Stimulated activated CD4-positive, alpha-beta T cell treated with anti-CD3 and anti-CD28 coated beads, Interleukin-2, amount 100 ng/mL, for 4 hours (primary cell): ENCODE data around the gene GRN.
A peak's percentile ranks its signal among the peaks of the same experiment; 100 is the strongest.
"Not testable (repeated sequence)": the region's sequence is repeated elsewhere in the genome, so short reads cannot be mapped to it uniquely, and the experiment has no call there.

ENCODE experiments used
- DNase-seq: peaks from one replicate; pipeline ENCODE4 v3.0.0-alpha.2; 2020; ENCODE audit warnings: low read depth

GRN gene

DNA sequence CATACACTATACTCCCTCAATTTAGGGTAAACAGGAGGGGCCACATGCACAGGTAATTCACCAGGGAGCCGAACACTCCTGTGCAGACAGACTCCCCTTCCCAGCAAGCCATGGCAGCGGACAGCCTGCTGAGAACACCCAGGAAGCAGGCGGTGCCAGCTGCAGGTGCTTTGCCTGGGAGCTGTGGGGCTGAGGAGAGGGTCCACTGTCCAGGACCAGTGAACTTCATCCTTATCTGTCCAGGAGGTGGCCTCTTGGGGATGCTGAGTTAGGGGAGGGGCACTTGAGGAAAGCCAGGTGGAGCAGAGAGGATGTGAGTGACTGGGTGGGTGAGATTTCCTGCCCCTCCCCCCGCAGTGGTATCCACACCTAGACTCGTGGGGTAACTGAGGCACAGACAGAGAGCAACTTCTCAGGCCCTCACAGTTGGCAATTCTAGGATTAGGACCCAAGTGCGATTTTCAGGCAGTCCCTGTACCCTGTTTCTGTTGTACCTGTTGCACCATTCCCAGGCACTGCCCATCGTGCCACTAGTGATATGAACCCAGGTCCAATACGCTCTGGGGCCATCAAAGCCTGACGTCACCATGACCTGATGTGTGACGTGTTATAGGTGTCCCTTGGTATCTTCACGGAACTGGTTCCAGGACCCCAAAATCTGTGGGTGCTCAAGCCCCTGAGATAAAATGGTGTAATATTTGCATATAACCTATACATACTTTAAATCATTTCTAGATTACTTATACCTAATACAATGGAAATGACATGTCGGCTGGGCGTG, 1.2 kb downstream of the GRN start:
- no peak for DNase-seq

DNA sequence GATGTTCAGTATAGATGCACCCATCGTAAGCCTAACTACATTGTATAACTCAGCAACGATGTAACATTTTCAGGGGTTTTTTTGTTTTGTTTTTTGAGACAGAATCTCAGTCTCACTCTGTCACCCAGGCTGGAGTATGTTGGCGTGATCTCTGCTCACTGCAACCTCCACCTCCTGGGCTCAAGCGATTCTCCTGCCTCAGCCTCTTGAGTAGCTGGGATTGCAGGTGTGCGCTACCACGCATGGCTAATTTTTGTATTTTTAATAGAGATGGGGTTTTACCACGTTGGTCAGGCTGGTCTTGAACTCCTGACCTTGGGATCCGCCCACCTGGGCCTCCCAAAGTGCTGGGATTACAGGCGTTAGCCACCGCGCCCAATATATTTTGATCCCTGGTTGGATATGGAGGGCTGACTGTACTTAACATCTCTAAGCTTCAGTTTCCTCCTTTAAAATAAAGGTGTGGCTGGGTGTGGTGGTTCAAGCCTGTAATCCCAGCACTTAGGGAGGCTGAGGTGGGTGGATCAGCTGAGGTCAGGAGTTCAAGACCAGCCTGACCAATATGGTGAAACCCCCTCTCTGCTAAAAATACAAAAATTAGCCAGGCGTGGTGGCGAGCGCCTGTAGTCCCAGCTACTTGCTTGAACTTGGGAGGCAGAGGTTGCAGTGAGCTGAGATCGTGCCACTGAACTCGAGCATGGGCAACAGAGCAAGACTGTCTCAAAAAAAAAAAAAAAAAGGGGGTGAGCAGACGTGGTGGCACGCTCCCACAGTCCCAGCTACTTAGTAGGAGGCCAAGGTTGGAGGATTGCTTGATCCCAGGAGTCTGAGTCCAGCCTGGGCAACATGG, 2.3 kb downstream of the GRN start:
- not testable (repeated sequence) for DNase-seq

DNA sequence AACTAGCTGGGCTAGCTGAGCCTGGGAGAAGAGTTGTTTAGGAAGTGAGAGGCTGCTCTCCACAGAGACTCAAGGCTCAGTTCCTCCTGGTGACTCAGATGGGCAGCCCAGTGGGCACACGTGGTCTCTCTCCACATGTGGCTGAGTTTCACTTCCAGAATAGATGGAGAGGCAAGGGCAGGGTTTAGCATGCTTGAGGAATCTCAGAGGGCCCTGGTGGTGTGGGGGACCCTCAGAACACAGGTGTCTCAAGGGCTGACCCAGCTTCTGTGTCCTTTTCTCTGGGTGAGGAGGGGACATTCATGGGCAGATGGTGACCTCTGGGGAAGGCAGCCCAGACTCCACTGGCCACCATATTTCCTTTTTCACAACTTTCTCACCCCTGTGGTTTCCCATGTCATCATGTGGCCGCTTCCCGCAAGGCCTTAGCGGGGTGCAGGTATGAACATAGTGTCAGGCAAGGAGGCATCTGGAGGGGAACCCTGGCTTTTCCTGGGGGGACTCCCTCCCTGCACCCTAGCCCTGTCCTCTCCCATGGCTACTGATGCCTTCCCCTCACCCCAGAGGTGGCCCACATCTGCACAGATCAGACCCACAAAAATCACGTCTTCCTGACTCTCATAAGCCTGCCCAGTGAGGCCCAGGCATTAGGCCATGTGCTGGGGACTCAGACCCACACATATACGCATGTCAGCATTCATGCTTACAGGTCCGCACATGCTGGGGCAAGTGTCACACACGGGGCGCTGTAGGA, 3.3 kb downstream of the GRN start:
- DNase-seq: no peak

DNA sequence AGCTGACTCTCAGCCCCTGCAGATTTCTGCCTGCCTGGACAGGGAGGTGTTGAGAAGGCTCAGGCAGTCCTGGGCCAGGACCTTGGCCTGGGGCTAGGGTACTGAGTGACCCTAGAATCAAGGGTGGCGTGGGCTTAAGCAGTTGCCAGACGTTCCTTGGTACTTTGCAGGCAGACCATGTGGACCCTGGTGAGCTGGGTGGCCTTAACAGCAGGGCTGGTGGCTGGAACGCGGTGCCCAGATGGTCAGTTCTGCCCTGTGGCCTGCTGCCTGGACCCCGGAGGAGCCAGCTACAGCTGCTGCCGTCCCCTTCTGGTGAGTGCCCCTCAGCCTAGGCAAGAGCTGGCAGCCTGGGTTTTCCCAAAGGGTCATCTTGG, 3.9 kb downstream of the GRN start:
- DNase-seq: no peak

DNA sequence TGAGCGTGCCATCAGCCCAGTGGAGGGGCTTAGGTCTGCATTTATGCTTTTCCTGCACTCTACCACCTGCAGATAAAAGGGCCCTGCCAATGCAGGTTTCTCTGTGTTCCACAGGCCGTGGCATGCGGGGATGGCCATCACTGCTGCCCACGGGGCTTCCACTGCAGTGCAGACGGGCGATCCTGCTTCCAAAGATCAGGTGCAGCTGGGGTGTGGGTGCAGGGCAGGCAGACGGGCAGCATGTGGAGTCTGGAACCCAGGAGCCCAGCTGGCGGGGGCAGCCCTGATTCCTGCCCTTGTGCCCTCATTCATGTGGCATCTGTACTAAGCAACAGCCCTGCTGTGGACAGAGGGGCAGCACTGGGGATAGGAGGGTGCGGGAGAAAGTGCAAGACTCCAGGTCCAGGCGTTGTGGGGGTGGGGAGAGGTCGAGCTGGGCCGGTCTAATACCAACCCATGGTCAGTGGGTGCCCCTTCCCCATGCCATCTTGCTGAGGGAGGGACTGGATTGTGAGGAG, 4.5 kb downstream of the GRN start:
- no peak for DNase-seq

DNA sequence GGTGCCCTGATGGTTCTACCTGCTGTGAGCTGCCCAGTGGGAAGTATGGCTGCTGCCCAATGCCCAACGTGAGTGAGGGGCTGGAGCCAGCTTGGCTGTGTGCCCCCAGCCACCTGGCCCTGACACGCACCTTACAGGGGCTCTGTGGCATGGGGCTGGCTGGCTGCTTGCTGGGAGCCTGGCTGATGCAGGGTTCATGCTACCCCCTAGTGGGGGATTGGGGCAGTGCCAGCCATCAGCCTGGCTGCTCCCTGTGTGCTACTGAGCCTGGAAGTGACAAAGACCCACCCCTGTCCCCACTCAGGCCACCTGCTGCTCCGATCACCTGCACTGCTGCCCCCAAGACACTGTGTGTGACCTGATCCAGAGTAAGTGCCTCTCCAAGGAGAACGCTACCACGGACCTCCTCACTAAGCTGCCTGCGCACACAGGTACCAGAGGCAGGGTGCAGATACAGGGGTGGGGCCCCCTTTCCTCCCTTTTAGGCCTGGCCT, 5.7 kb downstream of the GRN start:
- peak; percentile 66 for DNase-seq

DNA sequence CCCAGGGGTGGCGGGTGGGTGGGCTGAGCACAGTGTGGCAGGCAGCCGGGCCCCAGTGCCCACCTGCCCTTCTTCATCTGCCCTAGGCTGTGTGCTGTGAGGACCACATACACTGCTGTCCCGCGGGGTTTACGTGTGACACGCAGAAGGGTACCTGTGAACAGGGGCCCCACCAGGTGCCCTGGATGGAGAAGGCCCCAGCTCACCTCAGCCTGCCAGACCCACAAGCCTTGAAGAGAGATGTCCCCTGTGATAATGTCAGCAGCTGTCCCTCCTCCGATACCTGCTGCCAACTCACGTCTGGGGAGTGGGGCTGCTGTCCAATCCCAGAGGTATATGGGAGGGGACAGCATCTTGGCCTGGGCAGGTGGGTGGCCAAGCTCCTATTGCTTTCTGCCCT, 6.4 kb downstream of the GRN start:
- DNase-seq: no peak

DNA sequence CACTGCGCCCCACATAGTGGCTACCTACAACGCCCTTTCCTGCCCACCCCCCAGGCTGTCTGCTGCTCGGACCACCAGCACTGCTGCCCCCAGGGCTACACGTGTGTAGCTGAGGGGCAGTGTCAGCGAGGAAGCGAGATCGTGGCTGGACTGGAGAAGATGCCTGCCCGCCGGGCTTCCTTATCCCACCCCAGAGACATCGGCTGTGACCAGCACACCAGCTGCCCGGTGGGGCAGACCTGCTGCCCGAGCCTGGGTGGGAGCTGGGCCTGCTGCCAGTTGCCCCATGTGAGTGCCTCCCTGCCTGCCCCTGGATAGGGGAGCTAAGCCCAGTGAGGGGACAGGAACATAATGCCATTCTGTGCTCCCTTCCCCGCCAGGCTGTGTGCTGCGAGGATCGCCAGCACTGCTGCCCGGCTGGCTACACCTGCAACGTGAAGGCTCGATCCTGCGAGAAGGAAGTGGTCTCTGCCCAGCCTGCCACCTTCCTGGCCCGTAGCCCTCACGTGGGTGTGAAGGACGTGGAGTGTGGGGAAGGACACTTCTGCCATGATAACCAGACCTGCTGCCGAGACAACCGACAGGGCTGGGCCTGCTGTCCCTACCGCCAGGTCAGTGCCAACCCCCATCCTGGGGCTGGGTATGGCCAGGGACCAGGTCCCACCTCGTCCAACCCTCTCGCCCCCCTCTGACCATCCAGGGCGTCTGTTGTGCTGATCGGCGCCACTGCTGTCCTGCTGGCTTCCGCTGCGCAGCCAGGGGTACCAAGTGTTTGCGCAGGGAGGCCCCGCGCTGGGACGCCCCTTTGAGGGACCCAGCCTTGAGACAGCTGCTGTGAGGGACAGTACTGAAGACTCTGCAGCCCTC, 7.1 kb downstream of the GRN start:
- no peak for DNase-seq

DNA sequence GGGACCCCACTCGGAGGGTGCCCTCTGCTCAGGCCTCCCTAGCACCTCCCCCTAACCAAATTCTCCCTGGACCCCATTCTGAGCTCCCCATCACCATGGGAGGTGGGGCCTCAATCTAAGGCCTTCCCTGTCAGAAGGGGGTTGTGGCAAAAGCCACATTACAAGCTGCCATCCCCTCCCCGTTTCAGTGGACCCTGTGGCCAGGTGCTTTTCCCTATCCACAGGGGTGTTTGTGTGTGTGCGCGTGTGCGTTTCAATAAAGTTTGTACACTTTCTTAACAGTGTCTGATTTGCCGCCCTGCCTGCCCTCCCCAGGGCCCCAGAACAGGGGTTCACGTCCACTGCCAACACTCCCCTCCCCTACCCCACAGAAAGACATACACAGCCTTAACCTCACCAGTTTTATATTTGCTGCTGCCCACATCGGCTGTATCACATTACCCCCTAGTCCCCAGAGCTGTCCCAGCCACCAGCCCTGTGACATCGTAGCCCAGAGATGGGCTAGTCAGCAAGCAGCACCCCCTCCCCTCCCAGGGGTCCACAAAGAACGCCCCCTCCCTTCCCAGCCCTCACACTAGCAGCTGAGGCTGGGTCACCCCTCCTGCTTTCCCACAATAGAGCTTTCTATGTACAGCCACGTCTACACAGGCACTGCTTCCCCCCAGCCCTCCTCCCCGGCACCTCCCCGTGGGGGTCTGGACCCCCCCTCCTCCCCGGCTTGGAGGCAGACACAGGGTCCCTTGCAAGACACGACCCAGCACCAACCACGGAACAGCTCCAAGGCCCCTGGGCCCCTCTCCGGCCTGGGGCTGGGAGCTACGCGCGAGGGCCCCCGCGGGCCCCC, 7.9 kb downstream of the GRN start:
- no peak for DNase-seq

DNA sequence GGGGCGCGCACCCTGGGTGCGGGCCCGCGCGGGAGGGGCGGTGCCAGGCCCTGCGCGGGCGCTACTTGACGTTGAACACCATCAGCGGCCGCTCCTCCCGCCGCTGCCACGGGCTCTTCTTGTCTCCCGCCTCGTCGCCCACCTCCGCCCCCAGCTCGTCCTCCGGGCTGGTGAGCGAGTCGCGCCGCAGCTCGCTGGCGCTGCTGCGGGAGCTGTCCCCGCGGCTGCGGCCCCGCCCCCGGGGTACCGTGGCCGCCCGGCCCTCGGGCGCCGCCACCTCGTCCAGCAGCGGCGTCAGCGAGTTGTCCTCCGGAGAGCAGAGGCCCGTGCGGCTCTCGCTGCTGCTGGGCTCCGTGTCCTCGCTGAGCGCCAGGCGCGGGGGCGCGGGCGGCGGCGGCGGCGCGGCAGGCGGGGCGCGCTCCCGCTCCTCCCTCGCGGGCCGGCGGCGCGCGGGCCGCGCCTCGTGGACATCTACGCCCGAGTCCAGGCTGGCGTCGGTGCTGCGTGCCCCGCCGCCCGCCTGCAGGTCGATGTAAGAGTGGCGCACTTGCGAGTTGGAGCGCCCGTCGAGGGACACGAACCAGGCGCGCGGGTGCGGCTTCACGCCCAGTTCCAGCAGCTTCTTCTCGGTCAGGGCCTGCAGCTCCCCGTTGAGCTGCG, 8.7 kb downstream of the GRN start:
- no peak for DNase-seq

DNA sequence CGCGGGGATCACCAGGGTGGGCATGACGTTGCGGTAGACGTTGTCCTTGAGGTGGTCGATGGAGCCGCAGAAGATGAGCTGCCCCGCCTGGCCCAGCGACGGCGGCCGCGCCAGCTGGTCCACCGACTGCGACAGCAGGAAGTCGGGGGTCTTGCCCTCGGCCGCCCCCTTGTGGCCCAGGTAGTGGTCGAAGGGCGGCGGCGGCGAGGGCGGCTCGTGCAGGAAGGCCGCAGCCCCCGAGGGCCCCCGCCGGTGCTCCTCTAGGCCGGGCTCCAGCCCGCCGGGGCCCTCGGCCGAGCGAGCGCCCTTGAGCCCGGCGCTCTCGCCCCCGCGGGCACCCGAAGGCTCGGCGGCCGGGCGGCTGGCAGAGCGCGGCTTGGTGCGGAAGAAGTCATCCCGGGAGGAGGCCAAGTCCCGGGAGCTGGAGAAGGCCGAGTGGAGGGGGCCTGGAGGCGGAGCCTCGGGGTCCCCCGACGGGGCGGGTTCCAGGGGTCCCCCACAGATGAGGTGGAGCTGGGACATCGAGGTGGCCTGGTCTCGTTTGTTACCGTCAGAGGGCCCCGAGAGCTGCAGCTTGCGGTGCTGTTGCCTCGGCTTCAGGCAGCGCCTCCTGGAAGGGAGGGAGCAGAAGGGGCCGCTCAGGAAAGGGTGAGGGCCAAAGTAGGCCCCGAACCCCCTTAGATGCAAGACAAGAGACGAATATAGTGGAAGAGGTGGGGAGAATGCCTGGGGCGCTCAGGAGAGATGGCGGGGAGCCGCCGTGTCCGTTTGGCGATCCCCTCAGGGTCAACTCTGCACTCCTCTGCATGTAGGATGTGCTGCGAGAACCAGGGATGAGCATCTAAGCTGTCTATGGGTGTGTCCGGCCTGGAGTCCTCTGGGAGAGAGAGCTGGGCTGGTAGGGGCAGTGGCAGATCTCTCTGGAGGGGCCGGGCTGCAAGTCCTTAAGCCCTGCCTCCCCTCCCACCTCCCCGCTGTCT, 9.8 kb downstream of the GRN start:
- peak; percentile 48 for DNase-seq

DNA sequence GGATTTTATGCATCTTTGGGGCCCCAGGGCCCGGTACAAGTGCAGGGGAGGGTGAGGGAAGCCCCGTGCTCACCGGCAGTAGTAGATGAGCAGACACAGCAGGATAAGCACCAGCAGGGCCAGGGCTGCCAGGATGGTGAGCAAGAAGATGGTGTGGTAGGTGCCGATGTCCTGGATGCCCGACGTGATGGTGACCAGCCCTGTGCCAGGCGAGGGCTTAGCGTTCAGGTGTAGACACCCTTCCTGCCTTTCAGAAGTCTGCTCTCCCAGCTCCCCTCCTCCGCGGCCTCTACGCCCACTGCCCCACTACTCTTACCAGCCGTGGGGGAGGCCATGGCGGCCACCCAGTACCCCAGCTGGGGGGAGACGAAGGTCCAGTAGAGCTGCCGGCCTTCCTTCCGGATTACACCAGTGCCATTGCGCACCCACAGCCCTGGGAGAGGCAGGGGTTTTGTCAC, 10.6 kb downstream of the GRN start:
- DNase-seq: no peak

DNA sequence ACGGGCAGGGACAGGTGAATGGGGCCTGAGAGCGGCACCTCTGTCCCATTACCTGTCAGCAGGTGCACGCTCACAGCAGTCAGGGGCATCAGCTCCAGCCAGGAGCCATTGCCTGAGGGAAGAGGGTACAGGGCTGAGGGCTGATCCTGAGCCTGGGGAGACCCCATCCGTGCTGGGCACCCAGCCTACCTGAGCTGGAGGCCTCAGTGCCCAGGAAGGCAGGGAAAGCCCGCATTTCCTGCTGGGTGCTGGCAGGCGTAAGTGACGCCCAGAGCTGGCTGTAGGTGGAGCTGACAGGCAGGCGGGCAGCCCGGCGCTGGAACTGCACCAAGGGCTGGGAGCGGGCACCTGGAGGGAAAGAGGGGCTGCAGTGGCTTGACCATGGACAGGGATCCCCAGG, 11.1 kb downstream of the GRN start:
- DNase-seq: no peak

DNA sequence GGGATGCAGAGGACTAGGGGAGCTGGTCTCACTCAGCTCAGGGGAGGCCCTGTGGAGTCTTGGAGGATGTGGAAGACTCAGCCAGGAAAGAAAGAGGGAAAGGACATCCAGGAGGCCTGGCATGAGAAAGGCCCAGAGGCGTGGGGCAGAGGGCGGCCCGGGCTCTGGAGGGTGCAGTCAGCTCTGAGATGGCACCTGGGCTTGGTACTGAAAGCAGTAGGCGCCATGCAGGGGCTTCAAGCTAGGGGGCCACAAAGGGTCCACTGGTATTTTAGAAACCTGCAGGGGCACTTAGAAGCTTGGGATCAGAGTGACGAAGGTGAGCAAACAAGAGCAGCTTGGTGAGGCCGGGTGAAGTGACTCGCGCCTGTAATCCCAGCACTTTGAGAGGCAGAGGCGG, 13.0 kb downstream of the GRN start:
- no peak for DNase-seq

DNA sequence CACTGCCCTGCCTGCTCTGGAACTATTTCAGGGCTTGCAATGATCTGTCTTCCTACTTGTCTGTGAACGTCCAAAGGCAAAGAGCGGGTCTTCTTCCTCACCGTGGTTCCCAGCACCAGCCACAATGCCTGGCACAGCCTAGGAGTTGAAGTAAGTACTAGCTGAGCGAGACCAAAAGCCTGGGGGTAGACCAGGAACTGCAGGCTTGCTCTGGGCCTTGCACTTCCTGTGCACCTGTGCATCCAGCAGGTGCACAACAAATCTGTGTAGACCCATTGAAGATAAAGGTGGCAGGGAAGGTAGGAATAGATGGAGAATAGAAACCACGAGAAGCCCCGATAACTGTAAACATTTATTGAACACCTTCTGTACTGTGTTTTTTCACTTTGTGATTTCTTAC, 13.9 kb downstream of the GRN start:
- DNase-seq: no peak

DNA sequence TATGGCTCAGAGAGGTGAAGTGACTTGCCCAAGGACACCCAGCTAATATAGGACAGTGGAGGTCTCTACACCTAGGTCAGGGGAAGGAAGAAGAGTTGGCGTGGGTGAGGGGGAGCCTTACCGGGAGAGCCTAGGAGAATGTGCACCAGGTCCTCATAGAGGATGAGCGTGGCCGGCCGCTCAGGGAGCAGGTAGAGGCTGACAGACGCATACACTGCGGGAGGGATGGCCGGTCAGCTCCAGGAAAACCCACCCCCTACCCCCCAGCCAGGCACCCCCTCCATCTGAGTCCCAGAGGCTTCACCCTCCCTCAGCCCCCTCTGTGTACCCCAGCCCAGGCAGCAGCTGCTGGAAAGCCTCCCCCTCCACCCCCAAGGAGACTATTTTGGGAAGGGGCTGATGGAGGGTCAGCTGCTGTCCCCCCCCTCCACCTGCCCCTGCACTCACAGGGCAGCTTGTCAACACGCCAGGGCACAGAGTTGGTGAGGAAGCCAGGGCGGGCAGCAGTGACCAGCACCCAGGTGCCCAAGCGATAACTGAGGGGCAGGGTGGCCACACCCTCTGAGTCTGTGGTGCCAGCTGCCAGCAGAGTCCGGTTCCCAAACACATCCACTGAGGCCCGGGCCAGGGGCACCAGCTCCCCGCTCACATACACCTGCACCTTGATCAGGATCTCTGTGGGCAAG, 14.5 kb downstream of the GRN start:
- DNase-seq: no peak

DNA sequence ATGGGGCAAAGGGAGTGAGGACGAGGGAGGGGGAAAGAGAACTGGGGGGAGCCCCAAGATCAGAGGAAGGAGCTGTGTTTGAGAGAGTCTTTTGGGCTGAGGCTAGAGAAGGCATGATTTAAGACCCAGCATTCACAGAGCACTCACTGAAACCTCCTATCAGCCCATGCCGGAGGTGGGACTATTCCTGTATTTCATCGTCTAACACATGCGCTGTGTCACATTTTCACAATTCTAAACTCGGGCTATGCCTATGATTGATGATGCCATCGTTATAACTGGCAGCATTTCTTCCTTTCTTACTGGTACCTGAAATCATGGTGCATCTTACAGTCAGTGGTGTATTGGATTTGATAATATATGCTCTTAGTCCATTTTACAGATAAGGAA, 15.0 kb downstream of the GRN start:
- no peak for DNase-seq

DNA sequence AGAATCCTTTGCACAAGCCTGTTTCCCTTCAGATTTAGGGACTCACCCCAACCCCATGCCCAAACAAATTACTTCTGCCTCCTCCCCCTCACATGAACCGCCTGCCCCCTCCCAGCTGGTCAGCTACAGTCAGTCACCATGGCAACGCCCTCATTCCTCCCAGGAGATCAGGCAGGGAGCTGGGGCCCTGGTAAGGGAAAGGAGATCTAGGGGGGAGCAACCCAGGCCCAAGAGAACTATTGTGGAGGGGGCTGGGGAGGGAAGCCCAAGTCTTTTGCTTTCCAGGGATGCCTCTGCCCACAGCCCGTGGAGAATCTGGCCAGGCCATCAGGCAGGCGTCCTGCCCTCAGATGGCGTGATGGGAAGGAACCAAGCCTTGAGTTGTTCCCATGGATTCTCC, 15.7 kb downstream of the GRN start:
- DNase-seq: no peak
